ENCODE measurements around the gene RSAD1. TPM values are rescaled to one million over a fixed set of nuclear protein-coding genes. Genes with fewer than 3 reads are reported as not detected.

RSAD1 gene
- total and polyA plus RNA-seq, 10 of the 15 experiments (the other 5 are each of a cell fraction or from before 2014, with no cell fraction given), result 2.5 to 28.1 (median 22.6) TPM

DNA sequence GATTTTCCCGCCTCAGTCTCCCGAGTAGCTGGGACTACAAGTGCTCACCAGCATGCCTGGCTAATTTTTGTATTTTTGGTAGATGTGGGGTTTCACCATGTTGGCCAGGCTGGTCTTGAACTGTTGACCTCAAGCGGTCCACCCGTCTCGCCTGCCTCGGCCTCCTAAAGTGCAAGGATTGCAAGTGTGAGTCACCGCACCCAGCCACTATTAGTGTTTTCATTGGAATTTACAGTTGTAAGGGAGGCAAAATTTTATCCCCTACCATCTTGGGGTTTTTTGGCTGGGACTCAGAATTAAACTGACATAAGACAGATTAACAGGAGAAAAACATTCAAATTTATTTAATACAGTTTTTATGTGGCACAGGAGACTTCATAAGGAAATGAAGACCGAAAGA, 17.3 kb downstream of the RSAD1 start:
- no peaks in the 10 kb centered on the region for H3K36me3 ChIP-seq (ENCODE audit: control insufficient read depth in 2 of 2, insufficient read depth in 2 of 2, low read length in 1 of 2)
- intact Hi-C loops (cut with micrococcal nuclease; ENCODE audit: unreplicated experiment) (no loop called here), in situ Hi-C loops (cut with MboI) (no loop called here)
- SMC1A ChIA-PET (ENCODE audit: uncharacterized antibody, unreplicated experiment), result no interaction called here
- RAD21 ChIA-PET (ENCODE audit: unreplicated experiment), result no interaction called here
- 95% methylated on average over 8 of the region's 8 CpGs for WGBS (ENCODE audit: insufficient coverage, insufficient replicate concordance, low lambda C conversion rate, missing lambda C conversion rate)
- H2AFZ ChIP-seq (ENCODE audit: control insufficient read depth, low read depth, low read length), result no peak overlapping the region
- H3K27ac ChIP-seq (ENCODE audit: control insufficient read depth, insufficient read depth), result no peak overlapping the region
- no peak for FAIRE-seq
- POLR2A ChIA-PET, result no interaction called here
- no peak overlapping the region for H3K4me2 ChIP-seq (ENCODE audit: control insufficient read depth, insufficient read depth)
- CTCF ChIA-PET, result interaction anchor here (0.7 kb wide), 1 partner anchor 33 kb away, joined by 3 read pairs; no protein-coding TSS in a partner anchor
- no peaks in the 10 kb centered on the region for H3K4me1 ChIP-seq (ENCODE audit: control insufficient read depth, insufficient read depth, low read length)
- H3K9ac ChIP-seq (ENCODE audit: control insufficient read depth, insufficient read depth, low read length), result no peak overlapping the region
- no peaks in the 10 kb centered on the region for H3K9me3 ChIP-seq (replicated peaks; ENCODE audit: control insufficient read depth, insufficient read depth, low read length)
- no peak for ATAC-seq
- no peaks in the 10 kb centered on the region for H3K79me2 ChIP-seq (ENCODE audit: control insufficient read depth, insufficient read depth, low read length)
- no peak for DNase-seq (ENCODE audit: low read depth, low spot score)
- H3K4me3 ChIP-seq, result no peak overlapping the region
- no peaks in the 10 kb centered on the region for H4K20me1 ChIP-seq (ENCODE audit: control insufficient read depth, insufficient read depth)
- no TSS peak for BruUV-seq (replicated peaks)
- H3K27me3 ChIP-seq (replicated peaks in 1 of 2; ENCODE audit: control insufficient read depth in 2 of 2, insufficient read depth in 2 of 2, low read length in 1 of 2), result no peaks in the 10 kb centered on the region
- TF ChIP-seq SRF (IDR thresholded peaks at IDR 0.05; ENCODE audit: low read depth in 2 of 2, low read length in 2 of 2) (no peak), RBBP5 (conservative IDR thresholded peaks at IDR 0.05) (no peak), HCFC1 (IDR thresholded peaks at IDR 0.05; ENCODE audit: low read length) (no peak), CHD2 (IDR thresholded peaks at IDR 0.05; ENCODE audit: borderline replicate concordance, low read depth, low read length) (no peak), MTA2 (IDR thresholded peaks at IDR 0.05; ENCODE audit: low read depth) (no peak), TCF12 (IDR thresholded peaks at IDR 0.05; ENCODE audit: low read depth, low read length) (no peak), BCL11A (IDR thresholded peaks at IDR 0.05; ENCODE audit: low read depth, low read length) (no peak)
- TF ChIP-seq, protein P1, sequence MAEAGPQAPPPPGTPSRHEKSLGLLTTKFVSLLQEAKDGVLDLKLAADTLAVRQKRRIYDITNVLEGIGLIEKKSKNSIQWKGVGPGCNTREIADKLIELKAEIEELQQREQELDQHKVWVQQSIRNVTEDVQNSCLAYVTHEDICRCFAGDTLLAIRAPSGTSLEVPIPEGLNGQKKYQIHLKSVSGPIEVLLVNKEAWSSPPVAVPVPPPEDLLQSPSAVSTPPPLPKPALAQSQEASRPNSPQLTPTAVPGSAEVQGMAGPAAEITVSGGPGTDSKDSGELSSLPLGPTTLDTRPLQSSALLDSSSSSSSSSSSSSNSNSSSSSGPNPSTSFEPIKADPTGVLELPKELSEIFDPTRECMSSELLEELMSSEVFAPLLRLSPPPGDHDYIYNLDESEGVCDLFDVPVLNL (IDR thresholded peaks at IDR 0.05; ENCODE audit: low read depth, low read length), result no peak
- TF ChIP-seq, protein P2, sequence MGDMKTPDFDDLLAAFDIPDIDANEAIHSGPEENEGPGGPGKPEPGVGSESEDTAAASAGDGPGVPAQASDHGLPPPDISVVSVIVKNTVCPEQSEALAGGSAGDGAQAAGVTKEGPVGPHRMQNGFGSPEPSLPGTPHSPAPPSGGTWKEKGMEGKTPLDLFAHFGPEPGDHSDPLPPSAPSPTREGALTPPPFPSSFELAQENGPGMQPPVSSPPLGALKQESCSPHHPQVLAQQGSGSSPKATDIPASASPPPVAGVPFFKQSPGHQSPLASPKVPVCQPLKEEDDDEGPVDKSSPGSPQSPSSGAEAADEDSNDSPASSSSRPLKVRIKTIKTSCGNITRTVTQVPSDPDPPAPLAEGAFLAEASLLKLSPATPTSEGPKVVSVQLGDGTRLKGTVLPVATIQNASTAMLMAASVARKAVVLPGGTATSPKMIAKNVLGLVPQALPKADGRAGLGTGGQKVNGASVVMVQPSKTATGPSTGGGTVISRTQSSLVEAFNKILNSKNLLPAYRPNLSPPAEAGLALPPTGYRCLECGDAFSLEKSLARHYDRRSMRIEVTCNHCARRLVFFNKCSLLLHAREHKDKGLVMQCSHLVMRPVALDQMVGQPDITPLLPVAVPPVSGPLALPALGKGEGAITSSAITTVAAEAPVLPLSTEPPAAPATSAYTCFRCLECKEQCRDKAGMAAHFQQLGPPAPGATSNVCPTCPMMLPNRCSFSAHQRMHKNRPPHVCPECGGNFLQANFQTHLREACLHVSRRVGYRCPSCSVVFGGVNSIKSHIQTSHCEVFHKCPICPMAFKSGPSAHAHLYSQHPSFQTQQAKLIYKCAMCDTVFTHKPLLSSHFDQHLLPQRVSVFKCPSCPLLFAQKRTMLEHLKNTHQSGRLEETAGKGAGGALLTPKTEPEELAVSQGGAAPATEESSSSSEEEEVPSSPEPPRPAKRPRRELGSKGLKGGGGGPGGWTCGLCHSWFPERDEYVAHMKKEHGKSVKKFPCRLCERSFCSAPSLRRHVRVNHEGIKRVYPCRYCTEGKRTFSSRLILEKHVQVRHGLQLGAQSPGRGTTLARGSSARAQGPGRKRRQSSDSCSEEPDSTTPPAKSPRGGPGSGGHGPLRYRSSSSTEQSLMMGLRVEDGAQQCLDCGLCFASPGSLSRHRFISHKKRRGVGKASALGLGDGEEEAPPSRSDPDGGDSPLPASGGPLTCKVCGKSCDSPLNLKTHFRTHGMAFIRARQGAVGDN (IDR thresholded peaks at IDR 0.05), result no peak
- TF ChIP-seq, protein P3, sequence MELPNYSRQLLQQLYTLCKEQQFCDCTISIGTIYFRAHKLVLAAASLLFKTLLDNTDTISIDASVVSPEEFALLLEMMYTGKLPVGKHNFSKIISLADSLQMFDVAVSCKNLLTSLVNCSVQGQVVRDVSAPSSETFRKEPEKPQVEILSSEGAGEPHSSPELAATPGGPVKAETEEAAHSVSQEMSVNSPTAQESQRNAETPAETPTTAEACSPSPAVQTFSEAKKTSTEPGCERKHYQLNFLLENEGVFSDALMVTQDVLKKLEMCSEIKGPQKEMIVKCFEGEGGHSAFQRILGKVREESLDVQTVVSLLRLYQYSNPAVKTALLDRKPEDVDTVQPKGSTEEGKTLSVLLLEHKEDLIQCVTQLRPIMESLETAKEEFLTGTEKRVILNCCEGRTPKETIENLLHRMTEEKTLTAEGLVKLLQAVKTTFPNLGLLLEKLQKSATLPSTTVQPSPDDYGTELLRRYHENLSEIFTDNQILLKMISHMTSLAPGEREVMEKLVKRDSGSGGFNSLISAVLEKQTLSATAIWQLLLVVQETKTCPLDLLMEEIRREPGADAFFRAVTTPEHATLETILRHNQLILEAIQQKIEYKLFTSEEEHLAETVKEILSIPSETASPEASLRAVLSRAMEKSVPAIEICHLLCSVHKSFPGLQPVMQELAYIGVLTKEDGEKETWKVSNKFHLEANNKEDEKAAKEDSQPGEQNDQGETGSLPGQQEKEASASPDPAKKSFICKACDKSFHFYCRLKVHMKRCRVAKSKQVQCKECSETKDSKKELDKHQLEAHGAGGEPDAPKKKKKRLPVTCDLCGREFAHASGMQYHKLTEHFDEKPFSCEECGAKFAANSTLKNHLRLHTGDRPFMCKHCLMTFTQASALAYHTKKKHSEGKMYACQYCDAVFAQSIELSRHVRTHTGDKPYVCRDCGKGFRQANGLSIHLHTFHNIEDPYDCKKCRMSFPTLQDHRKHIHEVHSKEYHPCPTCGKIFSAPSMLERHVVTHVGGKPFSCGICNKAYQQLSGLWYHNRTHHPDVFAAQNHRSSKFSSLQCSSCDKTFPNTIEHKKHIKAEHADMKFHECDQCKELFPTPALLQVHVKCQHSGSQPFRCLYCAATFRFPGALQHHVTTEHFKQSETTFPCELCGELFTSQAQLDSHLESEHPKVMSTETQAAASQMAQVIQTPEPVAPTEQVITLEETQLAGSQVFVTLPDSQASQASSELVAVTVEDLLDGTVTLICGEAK (IDR thresholded peaks at IDR 0.05; ENCODE audit: borderline replicate concordance), result no peak
- TF ChIP-seq, protein P4, sequence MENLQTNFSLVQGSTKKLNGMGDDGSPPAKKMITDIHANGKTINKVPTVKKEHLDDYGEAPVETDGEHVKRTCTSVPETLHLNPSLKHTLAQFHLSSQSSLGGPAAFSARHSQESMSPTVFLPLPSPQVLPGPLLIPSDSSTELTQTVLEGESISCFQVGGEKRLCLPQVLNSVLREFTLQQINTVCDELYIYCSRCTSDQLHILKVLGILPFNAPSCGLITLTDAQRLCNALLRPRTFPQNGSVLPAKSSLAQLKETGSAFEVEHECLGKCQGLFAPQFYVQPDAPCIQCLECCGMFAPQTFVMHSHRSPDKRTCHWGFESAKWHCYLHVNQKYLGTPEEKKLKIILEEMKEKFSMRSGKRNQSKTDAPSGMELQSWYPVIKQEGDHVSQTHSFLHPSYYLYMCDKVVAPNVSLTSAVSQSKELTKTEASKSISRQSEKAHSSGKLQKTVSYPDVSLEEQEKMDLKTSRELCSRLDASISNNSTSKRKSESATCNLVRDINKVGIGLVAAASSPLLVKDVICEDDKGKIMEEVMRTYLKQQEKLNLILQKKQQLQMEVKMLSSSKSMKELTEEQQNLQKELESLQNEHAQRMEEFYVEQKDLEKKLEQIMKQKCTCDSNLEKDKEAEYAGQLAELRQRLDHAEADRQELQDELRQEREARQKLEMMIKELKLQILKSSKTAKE (IDR thresholded peaks at IDR 0.05; ENCODE audit: low read depth, poor library complexity, severe bottlenecking), result no peak
- TF ChIP-seq, protein P5, sequence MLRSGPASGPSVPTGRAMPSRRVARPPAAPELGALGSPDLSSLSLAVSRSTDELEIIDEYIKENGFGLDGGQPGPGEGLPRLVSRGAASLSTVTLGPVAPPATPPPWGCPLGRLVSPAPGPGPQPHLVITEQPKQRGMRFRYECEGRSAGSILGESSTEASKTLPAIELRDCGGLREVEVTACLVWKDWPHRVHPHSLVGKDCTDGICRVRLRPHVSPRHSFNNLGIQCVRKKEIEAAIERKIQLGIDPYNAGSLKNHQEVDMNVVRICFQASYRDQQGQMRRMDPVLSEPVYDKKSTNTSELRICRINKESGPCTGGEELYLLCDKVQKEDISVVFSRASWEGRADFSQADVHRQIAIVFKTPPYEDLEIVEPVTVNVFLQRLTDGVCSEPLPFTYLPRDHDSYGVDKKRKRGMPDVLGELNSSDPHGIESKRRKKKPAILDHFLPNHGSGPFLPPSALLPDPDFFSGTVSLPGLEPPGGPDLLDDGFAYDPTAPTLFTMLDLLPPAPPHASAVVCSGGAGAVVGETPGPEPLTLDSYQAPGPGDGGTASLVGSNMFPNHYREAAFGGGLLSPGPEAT (IDR thresholded peaks at IDR 0.05; ENCODE audit: low read depth), result no peak

Measured in GM12878 (cell line).